H1 (cell line): ENCODE data around the gene ANP32B. TPM values are rescaled to one million over a fixed set of nuclear protein-coding genes. Genes with fewer than 3 reads are reported as not detected.

Experiments
- CREB1 ChIP-seq: IDR thresholded peaks from 2 replicates; pipeline ENCODE4 v1.6.1; 2012; ENCODE audit warnings: inconsistent platforms
- EP300 ChIP-seq, 2 experiments: IDR thresholded peaks; 1 replicate in 1 of 2; 2 replicates in 1 of 2; pipeline ENCODE4 v1.6.1; 2011 to 2012; ENCODE audit warnings: low read depth in 2 of 2, low read length in 2 of 2, mild to moderate bottlenecking in 2 of 2, borderline replicate concordance in 1 of 2, inconsistent platforms in 1 of 2, moderate library complexity in 1 of 2
- PHF8 ChIP-seq: fragments of 200-600 bp; sonication (generic); conservative IDR thresholded peaks from 2 replicates; pipeline ENCODE4 v1.7.1; 2012; ENCODE audit warnings: low read depth, mild to moderate bottlenecking, inconsistent platforms, low read length, moderate library complexity
- POLR2A ChIP-seq, 2 experiments: IDR thresholded peaks; 1 replicate in 1 of 2; 2 replicates in 1 of 2; pipeline ENCODE4 v1.6.1; 2011; ENCODE audit warnings: low read depth in 2 of 2, low read length in 2 of 2, mild to moderate bottlenecking in 2 of 2; ENCODE audit errors: control extremely low read depth in 1 of 2
- RAD21 ChIP-seq, 2 experiments: IDR thresholded peaks in 1 of 2; conservative IDR thresholded peaks in 1 of 2; 2 replicates each; pipeline ENCODE4 v1.6.1; 2011; ENCODE audit warnings: low read depth in 2 of 2, low read length in 2 of 2, improper control_type of control experiment in 1 of 2, inconsistent platforms in 1 of 2, mild to moderate bottlenecking in 1 of 2, moderate library complexity in 1 of 2
- RNF2 ChIP-seq: fragments of 200-900, 300-1000 bp; sonication (generic); IDR thresholded peaks from 2 replicates; pipeline ENCODE4 v1.7.1; 2016; ENCODE audit warnings: borderline replicate concordance, low read depth, mild to moderate bottlenecking, antibody characterized with exemption, low read length; ENCODE audit not compliant: poor library complexity, severe bottlenecking; ENCODE audit errors: missing control alignments
- SIX5 ChIP-seq: IDR thresholded peaks from 2 replicates; pipeline ENCODE4 v1.6.1; 2011; ENCODE audit warnings: mild to moderate bottlenecking, low read depth, low read length
- SP1 ChIP-seq: IDR thresholded peaks from 2 replicates; pipeline ENCODE4 v1.6.1; 2011; ENCODE audit warnings: low read depth, low read length
- TBP ChIP-seq: IDR thresholded peaks from 2 replicates; pipeline ENCODE4 v1.6.1; 2011; ENCODE audit warnings: low read depth, low read length, improper control_type of control experiment
- polyA plus RNA-seq, 7 experiments: library from polyadenylated mRNA; depleted of rRNA in 3 of 7; stranded (reverse) in 5 of 7; unstranded in 2 of 7; fragments of >200 nt in 5 of 7; fragments of 200-250 nt in 2 of 7; gene quantifications; 1 replicate in 5 of 7; 2 replicates in 1 of 7; 4 replicates in 1 of 7; pipeline versions ENCODE4 v1.2.1 to v1.2.3, GENCODE V29; 2011 to 2013; ENCODE audit warnings: missing spikeins in 2 of 7, mixed read lengths in 2 of 7
- total RNA-seq: library from RNA; stranded (reverse); fragmentation: NEBNext Ultra II Directional; extraction: Animal tissue kit (Norgen Biotek cat#: 25700); gene quantifications from 2 replicates; pipeline ENCODE4 v1.2.1, GENCODE V29; 2021
- TF ChIP-seq, protein P1 (sequence below): fragments of 300-600 bp; sonication (generic); IDR thresholded peaks from 2 replicates; pipeline ENCODE4 v1.7.1; 2012; ENCODE audit warnings: low read length, moderate library complexity, mild to moderate bottlenecking, inconsistent platforms; ENCODE audit not compliant: insufficient replicate concordance
- TF ChIP-seq, protein P2 (sequence below): IDR thresholded peaks from 2 replicates; pipeline ENCODE4 v1.6.1; 2012; ENCODE audit warnings: inconsistent platforms

Gene ANP32B
- total and polyA plus RNA-seq, 2 of the 8 experiments (the other 6 are each of a cell fraction or from before 2014, with no cell fraction given), result 7.6 to 88.1 TPM

DNA sequence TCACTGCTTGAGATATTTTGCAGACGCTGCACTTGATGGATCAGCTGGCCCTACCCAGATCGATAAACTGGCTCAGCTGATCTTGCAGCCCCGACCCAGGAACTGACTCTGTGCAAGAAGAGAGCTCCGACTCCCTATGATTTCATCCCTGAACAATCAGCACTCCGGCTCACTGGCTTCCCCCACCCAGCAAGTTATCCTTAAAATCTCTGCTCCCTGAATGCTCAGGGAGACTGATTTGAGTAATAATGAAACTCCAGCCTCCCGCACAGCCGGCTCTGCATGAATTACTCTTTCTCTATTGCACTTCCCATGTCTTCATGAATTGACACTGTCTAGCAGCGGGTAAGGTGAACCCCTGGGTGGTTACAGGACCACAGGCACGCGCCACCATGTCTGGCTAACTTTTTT is 56.5 kb downstream of the ANP32B start (continued):
- TF ChIP-seq, protein P1, sequence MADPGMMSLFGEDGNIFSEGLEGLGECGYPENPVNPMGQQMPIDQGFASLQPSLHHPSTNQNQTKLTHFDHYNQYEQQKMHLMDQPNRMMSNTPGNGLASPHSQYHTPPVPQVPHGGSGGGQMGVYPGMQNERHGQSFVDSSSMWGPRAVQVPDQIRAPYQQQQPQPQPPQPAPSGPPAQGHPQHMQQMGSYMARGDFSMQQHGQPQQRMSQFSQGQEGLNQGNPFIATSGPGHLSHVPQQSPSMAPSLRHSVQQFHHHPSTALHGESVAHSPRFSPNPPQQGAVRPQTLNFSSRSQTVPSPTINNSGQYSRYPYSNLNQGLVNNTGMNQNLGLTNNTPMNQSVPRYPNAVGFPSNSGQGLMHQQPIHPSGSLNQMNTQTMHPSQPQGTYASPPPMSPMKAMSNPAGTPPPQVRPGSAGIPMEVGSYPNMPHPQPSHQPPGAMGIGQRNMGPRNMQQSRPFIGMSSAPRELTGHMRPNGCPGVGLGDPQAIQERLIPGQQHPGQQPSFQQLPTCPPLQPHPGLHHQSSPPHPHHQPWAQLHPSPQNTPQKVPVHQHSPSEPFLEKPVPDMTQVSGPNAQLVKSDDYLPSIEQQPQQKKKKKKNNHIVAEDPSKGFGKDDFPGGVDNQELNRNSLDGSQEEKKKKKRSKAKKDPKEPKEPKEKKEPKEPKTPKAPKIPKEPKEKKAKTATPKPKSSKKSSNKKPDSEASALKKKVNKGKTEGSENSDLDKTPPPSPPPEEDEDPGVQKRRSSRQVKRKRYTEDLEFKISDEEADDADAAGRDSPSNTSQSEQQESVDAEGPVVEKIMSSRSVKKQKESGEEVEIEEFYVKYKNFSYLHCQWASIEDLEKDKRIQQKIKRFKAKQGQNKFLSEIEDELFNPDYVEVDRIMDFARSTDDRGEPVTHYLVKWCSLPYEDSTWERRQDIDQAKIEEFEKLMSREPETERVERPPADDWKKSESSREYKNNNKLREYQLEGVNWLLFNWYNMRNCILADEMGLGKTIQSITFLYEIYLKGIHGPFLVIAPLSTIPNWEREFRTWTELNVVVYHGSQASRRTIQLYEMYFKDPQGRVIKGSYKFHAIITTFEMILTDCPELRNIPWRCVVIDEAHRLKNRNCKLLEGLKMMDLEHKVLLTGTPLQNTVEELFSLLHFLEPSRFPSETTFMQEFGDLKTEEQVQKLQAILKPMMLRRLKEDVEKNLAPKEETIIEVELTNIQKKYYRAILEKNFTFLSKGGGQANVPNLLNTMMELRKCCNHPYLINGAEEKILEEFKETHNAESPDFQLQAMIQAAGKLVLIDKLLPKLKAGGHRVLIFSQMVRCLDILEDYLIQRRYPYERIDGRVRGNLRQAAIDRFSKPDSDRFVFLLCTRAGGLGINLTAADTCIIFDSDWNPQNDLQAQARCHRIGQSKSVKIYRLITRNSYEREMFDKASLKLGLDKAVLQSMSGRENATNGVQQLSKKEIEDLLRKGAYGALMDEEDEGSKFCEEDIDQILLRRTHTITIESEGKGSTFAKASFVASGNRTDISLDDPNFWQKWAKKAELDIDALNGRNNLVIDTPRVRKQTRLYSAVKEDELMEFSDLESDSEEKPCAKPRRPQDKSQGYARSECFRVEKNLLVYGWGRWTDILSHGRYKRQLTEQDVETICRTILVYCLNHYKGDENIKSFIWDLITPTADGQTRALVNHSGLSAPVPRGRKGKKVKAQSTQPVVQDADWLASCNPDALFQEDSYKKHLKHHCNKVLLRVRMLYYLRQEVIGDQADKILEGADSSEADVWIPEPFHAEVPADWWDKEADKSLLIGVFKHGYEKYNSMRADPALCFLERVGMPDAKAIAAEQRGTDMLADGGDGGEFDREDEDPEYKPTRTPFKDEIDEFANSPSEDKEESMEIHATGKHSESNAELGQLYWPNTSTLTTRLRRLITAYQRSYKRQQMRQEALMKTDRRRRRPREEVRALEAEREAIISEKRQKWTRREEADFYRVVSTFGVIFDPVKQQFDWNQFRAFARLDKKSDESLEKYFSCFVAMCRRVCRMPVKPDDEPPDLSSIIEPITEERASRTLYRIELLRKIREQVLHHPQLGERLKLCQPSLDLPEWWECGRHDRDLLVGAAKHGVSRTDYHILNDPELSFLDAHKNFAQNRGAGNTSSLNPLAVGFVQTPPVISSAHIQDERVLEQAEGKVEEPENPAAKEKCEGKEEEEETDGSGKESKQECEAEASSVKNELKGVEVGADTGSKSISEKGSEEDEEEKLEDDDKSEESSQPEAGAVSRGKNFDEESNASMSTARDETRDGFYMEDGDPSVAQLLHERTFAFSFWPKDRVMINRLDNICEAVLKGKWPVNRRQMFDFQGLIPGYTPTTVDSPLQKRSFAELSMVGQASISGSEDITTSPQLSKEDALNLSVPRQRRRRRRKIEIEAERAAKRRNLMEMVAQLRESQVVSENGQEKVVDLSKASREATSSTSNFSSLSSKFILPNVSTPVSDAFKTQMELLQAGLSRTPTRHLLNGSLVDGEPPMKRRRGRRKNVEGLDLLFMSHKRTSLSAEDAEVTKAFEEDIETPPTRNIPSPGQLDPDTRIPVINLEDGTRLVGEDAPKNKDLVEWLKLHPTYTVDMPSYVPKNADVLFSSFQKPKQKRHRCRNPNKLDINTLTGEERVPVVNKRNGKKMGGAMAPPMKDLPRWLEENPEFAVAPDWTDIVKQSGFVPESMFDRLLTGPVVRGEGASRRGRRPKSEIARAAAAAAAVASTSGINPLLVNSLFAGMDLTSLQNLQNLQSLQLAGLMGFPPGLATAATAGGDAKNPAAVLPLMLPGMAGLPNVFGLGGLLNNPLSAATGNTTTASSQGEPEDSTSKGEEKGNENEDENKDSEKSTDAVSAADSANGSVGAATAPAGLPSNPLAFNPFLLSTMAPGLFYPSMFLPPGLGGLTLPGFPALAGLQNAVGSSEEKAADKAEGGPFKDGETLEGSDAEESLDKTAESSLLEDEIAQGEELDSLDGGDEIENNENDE, result no peak
- TF ChIP-seq TBP (no peak), RNF2 (no peak), EP300 (IDR thresholded peaks at IDR 0.05; ENCODE audit: borderline replicate concordance in 1 of 2, low read depth in 2 of 2, low read length in 2 of 2) (no peak), POLR2A (IDR thresholded peaks at IDR 0.05; ENCODE audit: control extremely low read depth in 1 of 2, low read depth in 2 of 2, low read length in 2 of 2) (no peak), RAD21 (IDR thresholded peaks at IDR 0.05 in 1 of 2, conservative IDR thresholded peaks at IDR 0.05 in 1 of 2; ENCODE audit: low read depth in 2 of 2, low read length in 2 of 2) (no peak), SP1 (no peak), CREB1 (no peak), SIX5 (no peak), PHF8 (no peak)
- TF ChIP-seq, protein P2, sequence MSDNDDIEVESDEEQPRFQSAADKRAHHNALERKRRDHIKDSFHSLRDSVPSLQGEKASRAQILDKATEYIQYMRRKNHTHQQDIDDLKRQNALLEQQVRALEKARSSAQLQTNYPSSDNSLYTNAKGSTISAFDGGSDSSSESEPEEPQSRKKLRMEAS, result no peak
